GM23338 (cell line): Measurements from ENCODE around the gene PTP4A1. TPM values are rescaled to one million over a fixed set of nuclear protein-coding genes. Genes with fewer than 3 reads are reported as not detected.

Experiments
- ATAC-seq: fragments of 200-7000 bp; cut with Tn5 transposase; 3 replicates; pipeline ENCODE4 v1.9.1; 2020
- DNase-seq: peaks from one replicate; pipeline ENCODE4 v3.0.0-alpha.2; 2015; ENCODE audit warnings: low spot score
- H2AFZ ChIP-seq: fragments of 200-600 bp; sonication (generic); 2 replicates; pipeline ENCODE4 v1.8.0; 2016; ENCODE audit warnings: antibody characterized with exemption, mild to moderate bottlenecking, moderate library complexity
- H3F3A ChIP-seq: fragments of 200-600 bp; sonication (generic); replicated peaks from 2 replicates; pipeline ENCODE4 v1.8.0; 2017; ENCODE audit warnings: antibody characterized with exemption, mixed run types, low read depth
- H3K27ac ChIP-seq: fragments of 200-600 bp; sonication (generic); 2 replicates; pipeline ENCODE4 v1.6.1; 2016; ENCODE audit warnings: low read depth
- H3K27me3 ChIP-seq: fragments of 200-600 bp; sonication (generic); 2 replicates; pipeline ENCODE4 v1.8.0; 2016; ENCODE audit warnings: mild to moderate bottlenecking, mixed run types, moderate library complexity; ENCODE audit not compliant: insufficient read depth
- H3K36me3 ChIP-seq: fragments of 200-600 bp; sonication (generic); 2 replicates; pipeline ENCODE4 v1.8.0; 2016; ENCODE audit warnings: mild to moderate bottlenecking; ENCODE audit not compliant: insufficient read depth
- H3K4me1 ChIP-seq: fragments of 200-600 bp; sonication (generic); 2 replicates; pipeline ENCODE4 v1.8.0; 2016; ENCODE audit warnings: mild to moderate bottlenecking, moderate library complexity; ENCODE audit not compliant: insufficient read depth
- H3K4me2 ChIP-seq: fragments of 200-600 bp; sonication (generic); 2 replicates; pipeline ENCODE4 v1.7.1; 2017; ENCODE audit warnings: mixed run types
- H3K4me3 ChIP-seq: fragments of 200-600 bp; sonication (generic); 2 replicates; pipeline ENCODE4 v1.6.1; 2016; ENCODE audit warnings: mixed run types
- H3K79me2 ChIP-seq: fragments of 200-600 bp; sonication (generic); replicated peaks from 2 replicates; pipeline ENCODE4 v1.8.0; 2017; ENCODE audit warnings: mild to moderate bottlenecking; ENCODE audit not compliant: insufficient read depth
- H3K9me2 ChIP-seq: fragments of 200-600 bp; sonication (generic); 2 replicates; pipeline ENCODE4 v1.8.0; 2017; ENCODE audit not compliant: insufficient read depth
- H4K20me1 ChIP-seq: fragments of 200-600 bp; sonication (generic); replicated peaks from 2 replicates; pipeline ENCODE4 v1.8.0; 2017; ENCODE audit warnings: mild to moderate bottlenecking; ENCODE audit not compliant: insufficient read depth
- H3K27ac Mint-ChIP-seq: 2 replicates; pipeline ENCODE4 v1.8.0; 2020; ENCODE audit warnings: inconsistent platforms, mild to moderate bottlenecking, moderate library complexity, mixed read lengths
- H3K27me3 Mint-ChIP-seq: 3 replicates; pipeline ENCODE4 v1.8.0; 2022; ENCODE audit warnings: low read depth, mild to moderate bottlenecking, moderate library complexity, mixed read lengths, inconsistent platforms; ENCODE audit not compliant: insufficient read depth, poor library complexity
- H3K36me3 Mint-ChIP-seq: 3 replicates; pipeline ENCODE4 v1.8.0; 2021; ENCODE audit warnings: low read depth, mild to moderate bottlenecking, inconsistent platforms, moderate library complexity, mixed read lengths
- H3K4me1 Mint-ChIP-seq: 3 replicates; pipeline ENCODE4 v1.8.0; 2020; ENCODE audit warnings: mild to moderate bottlenecking, inconsistent platforms, mixed read lengths
- H3K4me3 Mint-ChIP-seq: 3 replicates; pipeline ENCODE4 v1.8.0; 2021; ENCODE audit warnings: moderate library complexity, mild to moderate bottlenecking, inconsistent platforms, mixed read lengths
- H3K9me3 Mint-ChIP-seq: 3 replicates; pipeline ENCODE4 v1.8.0; 2020; ENCODE audit warnings: moderate library complexity, mild to moderate bottlenecking, inconsistent platforms, mixed read lengths
- CREB1 ChIP-seq: fragments of 250-450 bp; sonication (Bioruptor Pico); IDR thresholded peaks from 2 replicates; pipeline ENCODE4 v1.5.0; 2020; ENCODE audit warnings: low read depth, mild to moderate bottlenecking, moderate library complexity
- CTCF ChIP-seq, 2 experiments: fragments of 200-600 bp in 1 of 2; sonication (generic) in 1 of 2; conservative IDR thresholded peaks; 2 replicates each; pipeline versions ENCODE4 v1.5.1 to v1.6.1; 2016 to 2017; ENCODE audit warnings: antibody characterized with exemption in 2 of 2, low read depth in 2 of 2, mild to moderate bottlenecking in 2 of 2, moderate library complexity in 1 of 2
- EZH2 ChIP-seq: fragments of 200-600 bp; sonication (generic); IDR thresholded peaks from one replicate; pipeline ENCODE4 v1.8.0; 2017; ENCODE audit warnings: antibody characterized with exemption, mild to moderate bottlenecking, low read depth; ENCODE audit not compliant: unreplicated experiment
- EZH2phosphoT487 ChIP-seq: fragments of 200-600 bp; sonication (generic); IDR thresholded peaks from one replicate; pipeline ENCODE4 v1.8.1; 2018; ENCODE audit warnings: antibody characterized with exemption; ENCODE audit not compliant: unreplicated experiment
- JUNB ChIP-seq: IDR thresholded peaks from one replicate; pipeline ENCODE4 v1.6.1; 2016; ENCODE audit warnings: antibody characterized with exemption; ENCODE audit not compliant: unreplicated experiment
- NANOG ChIP-seq: IDR thresholded peaks from 2 replicates; pipeline ENCODE4 v1.6.1; 2016; ENCODE audit warnings: antibody characterized with exemption, borderline replicate concordance
- POLR2AphosphoS5 ChIP-seq: IDR thresholded peaks from 2 replicates; pipeline ENCODE4 v1.6.1; 2016; ENCODE audit warnings: antibody characterized with exemption, low read depth
- STAT1 ChIP-seq: IDR thresholded peaks from one replicate; pipeline ENCODE4 v1.6.1; 2016; ENCODE audit warnings: antibody characterized with exemption; ENCODE audit not compliant: unreplicated experiment
- ZNF331 ChIP-seq: fragments of 250-450 bp; sonication (Bioruptor Pico); IDR thresholded peaks from 2 replicates; pipeline ENCODE4 v1.5.0; 2020; ENCODE audit warnings: low read depth, mild to moderate bottlenecking, moderate library complexity
- ZNF462 ChIP-seq: fragments of 250-450 bp; sonication (Bioruptor Pico); IDR thresholded peaks from 2 replicates; pipeline ENCODE4 v1.5.0; 2020; ENCODE audit warnings: mild to moderate bottlenecking, moderate library complexity
- polyA plus RNA-seq: library from polyadenylated mRNA; unstranded; fragments of >200 nt; fragmentation: Nextera tagmentation; extraction: Ambion mirVana; gene quantifications from 2 replicates; pipeline ENCODE4 v1.2.1, GENCODE V29; 2016
- total RNA-seq: library from RNA; depleted of rRNA; stranded (reverse); fragments of >200 nt; shearing (Covaris generic); gene quantifications from 2 replicates; pipeline ENCODE4 v1.2.3, GENCODE V29; 2014

Gene PTP4A1
- total and polyA plus RNA-seq, 2 experiments from 2014 or later, result 99.0 to 102 TPM

- H3K27ac ChIP-seq, result no peak overlapping the region
- H3K79me2 ChIP-seq, result peaks cover 19% of the 10 kb centered on the region
- no peaks in the 10 kb centered on the region for H3K9me3 Mint-ChIP-seq
- peaks cover 51% of the 10 kb centered on the region for H3K36me3 ChIP-seq
- no peak overlapping the region for H3K4me2 ChIP-seq
- no peak overlapping the region for H3K27ac Mint-ChIP-seq
- H3K4me1 ChIP-seq, result no peaks in the 10 kb centered on the region
- no peak overlapping the region for H3K4me3 Mint-ChIP-seq
- ATAC-seq (no peak), DNase-seq (no peak)
- H3K36me3 Mint-ChIP-seq, result peaks cover 52% of the 10 kb centered on the region
- peaks cover 4% of the 10 kb centered on the region for H3K27me3 Mint-ChIP-seq
- H2AFZ ChIP-seq, result no peak overlapping the region
- H3F3A ChIP-seq, result no peaks in the 10 kb centered on the region
- TF ChIP-seq STAT1, result no peak
- TF ChIP-seq EZH2phosphoT487, result no peak
- TF ChIP-seq ZNF462 (CRISPR knock-in tag), result no peak
- H3K27me3 ChIP-seq, result no peaks in the 10 kb centered on the region
- H3K4me1 Mint-ChIP-seq, result no peaks in the 10 kb centered on the region
- H4K20me1 ChIP-seq, result peaks cover 15% of the 10 kb centered on the region
- no peak overlapping the region for H3K4me3 ChIP-seq
- H3K9me2 ChIP-seq, result no peaks in the 10 kb centered on the region
Measured at GRCh38 chr6:63581355-63582013, 9.2 kb downstream of the PTP4A1 start.

GRCh38 chr6:63582579-63583231, 10.4 kb downstream of the PTP4A1 start:
- Histone ChIP-seq H2AFZ (no peak overlapping the region), H4K20me1 (peaks cover 6% of the 10 kb centered on the region; the same call in 1 of the 2 replicates), H3K9me2 (no peaks in the 10 kb centered on the region), H3K79me2 (peaks cover 9% of the 10 kb centered on the region; the same call in 1 of the 2 replicates), H3K36me3 (peaks cover 39% of the 10 kb centered on the region), H3K4me3 (no peak overlapping the region), H3K4me1 (no peaks in the 10 kb centered on the region), H3K4me2 (no peak overlapping the region), H3K27ac (0 out of 2 replicates have a peak overlapping the region, but pooled peaks have one; percentile 1), H3K27me3 (no peaks in the 10 kb centered on the region), H3F3A (no peaks in the 10 kb centered on the region)
- no peak overlapping the region for H3K4me3 Mint-ChIP-seq
- H3K9me3 Mint-ChIP-seq, result no peaks in the 10 kb centered on the region
- H3K4me1 Mint-ChIP-seq, result no peaks in the 10 kb centered on the region
- ATAC-seq (peak; percentile 66), DNase-seq (peak; percentile 5)
- TF ChIP-seq NANOG (no peak), EZH2 (no peak), JUNB (no peak), ZNF331 (CRISPR knock-in tag) (no peak), CREB1 (CRISPR knock-in tag) (no peak), CTCF (conservative IDR thresholded peaks at IDR 0.05; ENCODE audit: low read depth in 2 of 2) (no peak), POLR2AphosphoS5 (peak; percentile 24; the same call in 1 of the 2 replicates)
- peaks cover 4% of the 10 kb centered on the region for H3K27me3 Mint-ChIP-seq
- H3K36me3 Mint-ChIP-seq, result peaks cover 40% of the 10 kb centered on the region
- H3K27ac Mint-ChIP-seq, result no peak overlapping the region
